Measurements from ENCODE around the gene KRT71. TPM values are rescaled to one million over a fixed set of nuclear protein-coding genes. Genes with fewer than 3 reads are reported as not detected.

The KRT71 gene
- total RNA-seq, 2 donors from 2014 or later = not detected

GRCh38 chr12:52600941-52601481 lies 48.1 kb upstream of the KRT71 start, which contains the start of gene KRT72:
Gene KRT72, minus strand, starts transcription at chr12:52601463. Its CDS starts 11 bp downstream, at chr12:52601452.
- Mint-ChIP-seq H3K4me1 (peaks cover 6% of the 10 kb centered on the region), H3K9me3 (no peaks in the 10 kb centered on the region), H3K4me3 (no peak within 1 kb of the TSS), H3K36me3 (ENCODE audit: low read depth) (no peaks in the 10 kb centered on the region), H3K27me3 (ENCODE audit: insufficient read depth) (peaks cover 76% of the 10 kb centered on the region), H3K27ac (no peak within 1 kb of the TSS)
- TF ChIP-seq CTCF (conservative IDR thresholded peaks at IDR 0.05) = no peak
- Histone ChIP-seq H3K4me1 (ENCODE audit: control insufficient read depth, insufficient read depth, low read length) (no peaks in the 10 kb centered on the region), H3K9me3 (ENCODE audit: control insufficient read depth, low read length) (no peaks in the 10 kb centered on the region), H3K36me3 (ENCODE audit: control insufficient read depth, insufficient read depth, low read length) (no peaks in the 10 kb centered on the region), H3K27ac (ENCODE audit: low read depth, low read length) (no peak within 1 kb of the TSS), H3K9ac (ENCODE audit: extremely low read depth, low read length, poor library complexity, severe bottlenecking) (no peak within 1 kb of the TSS), H3K4me3 (ENCODE audit: low read length) (no peak within 1 kb of the TSS), H3K27me3 (ENCODE audit: control insufficient read depth, insufficient read depth, low read length, poor library complexity, severe bottlenecking) (peaks cover 31% of the 10 kb centered on the region)
- WGBS, 2 experiments (ENCODE audit: insufficient coverage in 1 of 2, insufficient read length in 1 of 2) = 93% methylated on average over 37 to 48 of the region's 48 CpGs
- DNase-seq = peak; percentile 49

- Mint-ChIP-seq H3K4me1 (peaks cover 6% of the 10 kb centered on the region), H3K4me3 (no peak overlapping the region), H3K36me3 (ENCODE audit: low read depth) (no peaks in the 10 kb centered on the region), H3K27ac (no peak overlapping the region), H3K9me3 (no peaks in the 10 kb centered on the region), H3K27me3 (ENCODE audit: insufficient read depth) (peaks cover 71% of the 10 kb centered on the region)
- Histone ChIP-seq H3K36me3 (ENCODE audit: control insufficient read depth, insufficient read depth, low read length) (no peaks in the 10 kb centered on the region), H3K27ac (ENCODE audit: low read depth, low read length) (no peak overlapping the region), H3K4me1 (ENCODE audit: control insufficient read depth, insufficient read depth, low read length) (no peaks in the 10 kb centered on the region), H3K9me3 (ENCODE audit: control insufficient read depth, low read length) (no peaks in the 10 kb centered on the region), H3K4me3 (ENCODE audit: low read length) (no peak overlapping the region), H3K9ac (ENCODE audit: extremely low read depth, low read length, poor library complexity, severe bottlenecking) (no peak overlapping the region), H3K27me3 (ENCODE audit: control insufficient read depth, insufficient read depth, low read length, poor library complexity, severe bottlenecking) (peaks cover 28% of the 10 kb centered on the region)
- peak; percentile 6 for DNase-seq
- WGBS, 2 experiments (ENCODE audit: insufficient coverage in 1 of 2, insufficient read length in 1 of 2) = 93 to 94% methylated on average over 12 of the region's 12 CpGs
- no peak for TF ChIP-seq CTCF (conservative IDR thresholded peaks at IDR 0.05)
Measured at GRCh38 chr12:52600475-52600874, 47.5 kb upstream of the KRT71 start.

- Histone ChIP-seq H3K4me3 (ENCODE audit: low read length) (no peak overlapping the region), H3K9me3 (ENCODE audit: control insufficient read depth, low read length) (no peaks in the 10 kb centered on the region), H3K36me3 (ENCODE audit: control insufficient read depth, insufficient read depth, low read length) (no peaks in the 10 kb centered on the region), H3K4me1 (ENCODE audit: control insufficient read depth, insufficient read depth, low read length) (no peaks in the 10 kb centered on the region), H3K27me3 (ENCODE audit: control insufficient read depth, insufficient read depth, low read length, poor library complexity, severe bottlenecking) (peaks cover 26% of the 10 kb centered on the region), H3K27ac (ENCODE audit: low read depth, low read length) (no peak overlapping the region), H3K9ac (ENCODE audit: extremely low read depth, low read length, poor library complexity, severe bottlenecking) (no peak overlapping the region)
- DNase-seq = peak; percentile 25
- TF ChIP-seq CTCF (conservative IDR thresholded peaks at IDR 0.05) = no peak
- Mint-ChIP-seq H3K27me3 (ENCODE audit: insufficient read depth) (peaks cover 68% of the 10 kb centered on the region), H3K9me3 (no peaks in the 10 kb centered on the region), H3K36me3 (ENCODE audit: low read depth) (no peaks in the 10 kb centered on the region), H3K27ac (no peak overlapping the region), H3K4me3 (no peak overlapping the region), H3K4me1 (peaks cover 6% of the 10 kb centered on the region)
- 83 to 91% methylated on average over 2 of the region's 2 CpGs for WGBS, 2 experiments (ENCODE audit: insufficient coverage in 1 of 2, insufficient read length in 1 of 2)
Measured at GRCh38 chr12:52600071-52600470, 47.1 kb upstream of the KRT71 start.
